Kidney epithelial cell (primary cell): ENCODE data around the gene NEK7. TPM values are rescaled to one million over a fixed set of nuclear protein-coding genes. Genes with fewer than 3 reads are reported as not detected.

Source experiments
- DNase-seq: peaks from one replicate; pipeline ENCODE4 v3.0.0-alpha.2; 2010; ENCODE audit warnings: low read depth
- H3K27me3 ChIP-seq: 2 replicates; pipeline ENCODE4 v1.6.0; 2011; ENCODE audit warnings: low read length; ENCODE audit not compliant: control insufficient read depth, insufficient read depth
- H3K36me3 ChIP-seq: 2 replicates; pipeline ENCODE4 v1.5.1; 2011; ENCODE audit warnings: low read length; ENCODE audit not compliant: control insufficient read depth, insufficient read depth
- H3K4me3 ChIP-seq: 2 replicates; pipeline ENCODE4 v1.5.1; 2011; ENCODE audit warnings: low read depth, mild to moderate bottlenecking, control low read depth, low read length
- CTCF ChIP-seq: IDR thresholded peaks from 2 replicates; pipeline ENCODE4 v1.5.1; 2011; ENCODE audit warnings: mild to moderate bottlenecking, moderate library complexity, low read length, control low read depth, inconsistent platforms; ENCODE audit not compliant: insufficient read depth, poor library complexity, severe bottlenecking
- total RNA-seq: library from RNA; depleted of rRNA; stranded (reverse); fragments of >200 nt; gene quantifications from 2 replicates; pipeline ENCODE4 v1.2.3, GENCODE V29; 2015

The NEK7 gene
- total RNA-seq, 1 donor from 2014 or later = 27.7 TPM

- peaks cover 1% of the 10 kb centered on the region for H3K36me3 ChIP-seq
- H3K4me3 ChIP-seq = no peak overlapping the region
- no peak for DNase-seq
- TF ChIP-seq CTCF = no peak
- H3K27me3 ChIP-seq = no peaks in the 10 kb centered on the region
Measured at GRCh38 chr1:198281911-198282310, 125.1 kb downstream of the NEK7 start.

GRCh38 chr1:198283222-198283621 is 126.4 kb downstream of the NEK7 start:
- Histone ChIP-seq H3K4me3 (no peak overlapping the region), H3K36me3 (peaks cover 1% of the 10 kb centered on the region), H3K27me3 (no peaks in the 10 kb centered on the region)
- no peak for TF ChIP-seq CTCF
- no peak for DNase-seq

GRCh38 chr1:198287916-198288315 is 131.1 kb downstream of the NEK7 start:
- TF ChIP-seq CTCF = no peak
- DNase-seq = no peak
- Histone ChIP-seq H3K27me3 (no peaks in the 10 kb centered on the region), H3K36me3 (no peaks in the 10 kb centered on the region), H3K4me3 (no peak overlapping the region)

- H3K36me3 ChIP-seq = no peaks in the 10 kb centered on the region
- TF ChIP-seq CTCF = no peak
Measured at GRCh38 chr1:198290089-198290683, 133.4 kb downstream of the NEK7 start.

GRCh38 chr1:198291036-198291435 is 134.2 kb downstream of the NEK7 start:
- Histone ChIP-seq H3K27me3 (no peaks in the 10 kb centered on the region), H3K4me3 (no peak overlapping the region), H3K36me3 (peaks cover 1% of the 10 kb centered on the region)
- DNase-seq = no peak
- no peak for TF ChIP-seq CTCF

More at GRCh38 chr1:198290089-198290683, 133.4 kb downstream of the NEK7 start:
- DNase-seq = no peak
- no peak overlapping the region for H3K4me3 ChIP-seq
- no peaks in the 10 kb centered on the region for H3K27me3 ChIP-seq

- no peak for TF ChIP-seq CTCF
- DNase-seq = no peak
- peaks cover 1% of the 10 kb centered on the region for H3K36me3 ChIP-seq
- no peaks in the 10 kb centered on the region for H3K27me3 ChIP-seq
- H3K4me3 ChIP-seq = no peak overlapping the region
Measured at GRCh38 chr1:198291924-198292323, 135.1 kb downstream of the NEK7 start.
